WTC11 (cell line): ENCODE measurements around the gene EP400.

Experiments used
- PRRX2 ChIP-seq: fragments of 250-450 bp; sonication (Bioruptor Pico); IDR thresholded peaks from 2 replicates; pipeline ENCODE4 v1.8.0; 2021; ENCODE audit warnings: mild to moderate bottlenecking
- TEAD1 ChIP-seq: sonication (generic); formaldehyde crosslinking; IDR thresholded peaks from 2 replicates; pipeline ENCODE4 v1.8.0; 2022; ENCODE audit warnings: mild to moderate bottlenecking, missing genetic modification reagents
- TEAD4 ChIP-seq: sonication (generic); formaldehyde crosslinking; IDR thresholded peaks from 2 replicates; pipeline ENCODE4 v1.8.0; 2022; ENCODE audit warnings: mild to moderate bottlenecking, missing genetic modification reagents
- TF ChIP-seq, protein P1 (sequence below): fragments of 250-450 bp; sonication (Bioruptor Pico); IDR thresholded peaks from 2 replicates; pipeline ENCODE4 v2.1.2; 2022; ENCODE audit warnings: mild to moderate bottlenecking, moderate library complexity
- TF ChIP-seq, protein P2 (sequence below): sonication (generic); formaldehyde crosslinking; IDR thresholded peaks from 2 replicates; pipeline ENCODE4 v1.8.1; 2023; ENCODE audit warnings: mild to moderate bottlenecking, missing genetic modification reagents, moderate library complexity

DNA sequence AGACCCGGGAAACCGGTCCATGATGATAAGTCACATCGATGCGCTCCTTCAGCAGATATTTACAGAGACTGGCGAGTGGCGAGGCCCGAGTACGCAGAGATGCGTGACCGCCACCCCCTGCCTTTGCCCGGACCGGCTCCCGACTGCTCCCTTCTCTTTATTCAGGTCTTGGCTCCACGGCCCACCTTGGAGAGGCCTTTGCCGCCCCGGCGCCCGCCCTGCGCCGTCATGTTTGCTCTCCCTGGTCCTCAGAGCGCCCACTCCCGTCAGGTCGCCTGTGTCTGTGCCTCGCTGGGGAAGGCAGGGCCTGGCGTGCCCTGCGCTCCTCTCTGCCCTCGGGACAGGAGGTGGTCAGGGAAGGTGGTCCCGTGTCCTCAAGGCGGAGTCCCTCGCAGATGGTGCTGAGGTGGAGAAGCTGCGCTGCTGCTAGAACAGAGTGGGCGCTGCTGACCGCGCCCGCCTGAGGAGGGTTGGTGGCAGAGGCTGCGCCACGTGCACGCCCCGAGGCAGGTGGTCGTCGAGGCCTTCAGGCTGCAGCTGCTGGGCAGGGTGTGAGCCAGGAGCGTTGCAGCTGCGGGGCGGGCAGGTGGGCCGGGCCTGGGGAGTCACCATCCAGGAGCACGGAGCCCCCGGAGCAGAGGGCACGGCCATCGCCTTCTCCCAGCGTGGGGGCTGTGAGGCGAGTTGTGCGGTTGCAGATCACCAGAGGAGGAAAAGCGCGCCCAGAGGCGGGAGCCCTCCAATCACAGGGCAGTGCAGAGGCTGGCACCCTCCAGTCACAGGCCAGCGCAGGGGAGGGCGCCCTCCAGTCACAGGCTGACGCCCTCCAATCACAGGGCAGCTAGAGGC, 167.2 kb downstream of the EP400 start:
- TF ChIP-seq PRRX2 (CRISPR knock-in tag) (no peak), TEAD4 (CRISPR knock-in tag) (no peak), TEAD1 (no peak)
- TF ChIP-seq, protein P1, sequence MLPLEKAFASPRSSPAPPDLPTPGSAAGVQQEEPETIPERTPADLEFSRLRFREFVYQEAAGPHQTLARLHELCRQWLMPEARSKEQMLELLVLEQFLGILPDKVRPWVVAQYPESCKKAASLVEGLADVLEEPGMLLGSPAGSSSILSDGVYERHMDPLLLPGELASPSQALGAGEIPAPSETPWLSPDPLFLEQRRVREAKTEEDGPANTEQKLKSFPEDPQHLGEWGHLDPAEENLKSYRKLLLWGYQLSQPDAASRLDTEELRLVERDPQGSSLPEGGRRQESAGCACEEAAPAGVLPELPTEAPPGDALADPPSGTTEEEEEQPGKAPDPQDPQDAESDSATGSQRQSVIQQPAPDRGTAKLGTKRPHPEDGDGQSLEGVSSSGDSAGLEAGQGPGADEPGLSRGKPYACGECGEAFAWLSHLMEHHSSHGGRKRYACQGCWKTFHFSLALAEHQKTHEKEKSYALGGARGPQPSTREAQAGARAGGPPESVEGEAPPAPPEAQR (CRISPR knock-in tag), result no peak
- TF ChIP-seq, protein P2, sequence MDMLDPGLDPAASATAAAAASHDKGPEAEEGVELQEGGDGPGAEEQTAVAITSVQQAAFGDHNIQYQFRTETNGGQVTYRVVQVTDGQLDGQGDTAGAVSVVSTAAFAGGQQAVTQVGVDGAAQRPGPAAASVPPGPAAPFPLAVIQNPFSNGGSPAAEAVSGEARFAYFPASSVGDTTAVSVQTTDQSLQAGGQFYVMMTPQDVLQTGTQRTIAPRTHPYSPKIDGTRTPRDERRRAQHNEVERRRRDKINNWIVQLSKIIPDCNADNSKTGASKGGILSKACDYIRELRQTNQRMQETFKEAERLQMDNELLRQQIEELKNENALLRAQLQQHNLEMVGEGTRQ (CRISPR knock-in tag), result no peak
